HepG2 (cell line): Measurements from ENCODE around the gene MCM3AP. TPM values are rescaled to one million over a fixed set of nuclear protein-coding genes. Genes with fewer than 3 reads are reported as not detected.

ENCODE experiments used
- ARNTL ChIP-seq: sonication (generic); formaldehyde crosslinking; IDR thresholded peaks from 2 replicates; pipeline ENCODE4 v1.4.0; 2020; ENCODE audit warnings: mild to moderate bottlenecking, missing genetic modification reagents
- HMG20A ChIP-seq: IDR thresholded peaks from 2 replicates; pipeline ENCODE4 v1.6.1; 2016; ENCODE audit warnings: borderline replicate concordance
- HOXA5 ChIP-seq: sonication (generic); formaldehyde crosslinking; IDR thresholded peaks from 2 replicates; pipeline ENCODE4 v1.4.0; 2020; ENCODE audit warnings: missing genetic modification reagents
- JUNB ChIP-seq: sonication (generic); formaldehyde crosslinking; IDR thresholded peaks from 2 replicates; pipeline ENCODE4 v1.8.0; 2022; ENCODE audit warnings: missing genetic modification reagents, mild to moderate bottlenecking, borderline replicate concordance
- KLF6 ChIP-seq: IDR thresholded peaks from 2 replicates; pipeline ENCODE4 v1.8.0; 2016; ENCODE audit warnings: missing biosample characterization, missing genetic modification reagents
- MTA3 ChIP-seq: sonication (generic); formaldehyde crosslinking; IDR thresholded peaks from 2 replicates; pipeline ENCODE4 v1.4.0; 2020; ENCODE audit warnings: missing genetic modification reagents
- NFAT5 ChIP-seq: sonication (generic); formaldehyde crosslinking; IDR thresholded peaks from 2 replicates; pipeline ENCODE4 v1.4.0; 2020; ENCODE audit warnings: missing genetic modification reagents
- ONECUT2 ChIP-seq: sonication (generic); formaldehyde crosslinking; IDR thresholded peaks from 2 replicates; pipeline ENCODE4 v1.4.0; 2020; ENCODE audit warnings: missing genetic modification reagents
- TSC22D2 ChIP-seq: sonication (generic); formaldehyde crosslinking; IDR thresholded peaks from 2 replicates; pipeline ENCODE4 v1.5.1; 2020; ENCODE audit warnings: missing genetic modification reagents, mild to moderate bottlenecking, borderline replicate concordance
- ZBTB2 ChIP-seq: sonication (generic); formaldehyde crosslinking; IDR thresholded peaks from 2 replicates; pipeline ENCODE4 v1.8.0; 2022; ENCODE audit warnings: low read depth, missing genetic modification reagents
- ZMAT5 ChIP-seq: sonication (generic); formaldehyde crosslinking; IDR thresholded peaks from 2 replicates; pipeline ENCODE4 v1.5.0; 2020; ENCODE audit warnings: mild to moderate bottlenecking, low read depth, missing genetic modification reagents, borderline replicate concordance
- ZNF101 ChIP-seq: sonication (generic); formaldehyde crosslinking; IDR thresholded peaks from 2 replicates; pipeline ENCODE4 v1.4.0; 2020; ENCODE audit warnings: mild to moderate bottlenecking, low read depth, missing genetic modification reagents, borderline replicate concordance
- ZNF276 ChIP-seq: sonication (generic); formaldehyde crosslinking; IDR thresholded peaks from 2 replicates; pipeline ENCODE4 v1.4.0; 2020; ENCODE audit warnings: mild to moderate bottlenecking, low read depth, missing genetic modification reagents
- ZNF329 ChIP-seq: sonication (generic); formaldehyde crosslinking; IDR thresholded peaks from 2 replicates; pipeline ENCODE4 v1.9.0; 2021; ENCODE audit warnings: low read depth, mild to moderate bottlenecking, missing genetic modification reagents
- ZNF350 ChIP-seq: sonication (generic); formaldehyde crosslinking; IDR thresholded peaks from 2 replicates; pipeline ENCODE4 v1.4.0; 2020; ENCODE audit warnings: mild to moderate bottlenecking, low read depth, missing genetic modification reagents, borderline replicate concordance
- ZNF564 ChIP-seq: sonication (generic); formaldehyde crosslinking; IDR thresholded peaks from 2 replicates; pipeline ENCODE4 v1.8.1; 2023; ENCODE audit warnings: mild to moderate bottlenecking, missing genetic modification reagents
- ZNF704 ChIP-seq: sonication (generic); formaldehyde crosslinking; IDR thresholded peaks from 2 replicates; pipeline ENCODE4 v1.8.1; 2023; ENCODE audit warnings: mild to moderate bottlenecking, inconsistent platforms, moderate library complexity, missing genetic modification reagents, borderline replicate concordance
- ZNF737 ChIP-seq: sonication (generic); formaldehyde crosslinking; IDR thresholded peaks from 2 replicates; pipeline ENCODE4 v1.5.0; 2020; ENCODE audit warnings: missing genetic modification reagents, mild to moderate bottlenecking, borderline replicate concordance
- ZNF749 ChIP-seq: sonication (generic); formaldehyde crosslinking; IDR thresholded peaks from 2 replicates; pipeline ENCODE4 v1.8.0; 2022; ENCODE audit warnings: mild to moderate bottlenecking, missing genetic modification reagents, moderate library complexity, borderline replicate concordance
- polyA plus RNA-seq, 8 experiments: library from polyadenylated mRNA; depleted of rRNA in 3 of 8; stranded (reverse) in 7 of 8; unstranded in 1 of 8; fragments of >200 nt; fragmentation: Illumina TruSeq in 4 of 8; extraction: Trizol in 4 of 8; gene quantifications; 2 replicates each; pipeline versions ENCODE4 v1.2.1 to v1.2.3, GENCODE V29; 2011 to 2016; ENCODE audit warnings: low read depth in 4 of 8, missing spikeins in 1 of 8, mixed read lengths in 1 of 8; ENCODE audit not compliant: insufficient read depth in 1 of 8
- total RNA-seq, 5 experiments: library from RNA; depleted of rRNA; stranded (reverse); fragments of >200 nt; fragmentation: Illumina TruSeq; extraction: Trizol; gene quantifications; 2 replicates each; pipeline ENCODE4 v1.2.3, GENCODE V29; 2016; ENCODE audit warnings: low read depth in 1 of 5

Gene MCM3AP
- total and polyA plus RNA-seq, 2 of the 13 experiments (the other 11 are each of a cell fraction or from before 2014, with no cell fraction given), result 27.0 to 54.7 TPM

- TF ChIP-seq ZNF276 (no peak), JUNB (no peak), MTA3 (CRISPR knock-in tag) (no peak), ZNF749 (0 out of 2 replicates have a peak, but pooled peaks have one; percentile 35), ZNF329 (CRISPR knock-in tag) (no peak), ZNF564 (peak; percentile 56; the same call in 1 of the 2 replicates), HOXA5 (no peak), ZBTB2 (CRISPR knock-in tag) (peak; percentile 58; the same call in 1 of the 2 replicates), ZNF737 (no peak), ZNF704 (CRISPR knock-in tag) (no peak; the same call in 1 of the 2 replicates), ZNF350 (CRISPR knock-in tag) (peak; percentile 21; the same call in 1 of the 2 replicates), HMG20A (CRISPR knock-in tag) (no peak), ARNTL (CRISPR knock-in tag) (no peak), TSC22D2 (CRISPR knock-in tag) (no peak), KLF6 (CRISPR knock-in tag) (no peak), ONECUT2 (CRISPR knock-in tag) (no peak), ZNF101 (CRISPR knock-in tag) (no peak), NFAT5 (CRISPR knock-in tag) (0 out of 2 replicates have a peak, but pooled peaks have one; percentile 24), ZMAT5 (no peak)
Observed at GRCh38 chr21:46323710-46324389, 38.4 kb upstream of the MCM3AP start, which contains the start of the genes C21orf58 and PCNT (continued).
